HepG2 (cell line): ENCODE measurements around the gene FGF18. TPM values are rescaled to one million over a fixed set of nuclear protein-coding genes. Genes with fewer than 3 reads are reported as not detected.
A peak's percentile ranks its signal among the peaks of the same experiment; 100 is the strongest.

Source experiments
- CC2D1A ChIP-seq: sonication (generic); formaldehyde crosslinking; IDR thresholded peaks from 2 replicates; pipeline ENCODE4 v1.8.1; 2023; ENCODE audit warnings: mild to moderate bottlenecking, missing genetic modification reagents
- CREB1 ChIP-seq, 2 experiments: fragments of 450-650 bp in 1 of 2; IDR thresholded peaks; 2 replicates each; pipeline ENCODE4 v1.6.1; 2016 to 2017; ENCODE audit warnings: control low read depth in 1 of 2, mild to moderate bottlenecking in 1 of 2, missing compliant biosample characterization in 1 of 2, missing genetic modification characterization in 1 of 2
- ELF1 ChIP-seq: sonication (generic); formaldehyde crosslinking; IDR thresholded peaks from 2 replicates; pipeline ENCODE4 v1.4.0; 2020; ENCODE audit warnings: missing genetic modification reagents
- GPN1 ChIP-seq: sonication (generic); formaldehyde crosslinking; IDR thresholded peaks from 2 replicates; pipeline ENCODE4 v1.5.1; 2020; ENCODE audit warnings: missing genetic modification reagents, borderline replicate concordance
- HOXA3 ChIP-seq: sonication (generic); formaldehyde crosslinking; IDR thresholded peaks from 2 replicates; pipeline ENCODE4 v1.5.0; 2020; ENCODE audit warnings: missing genetic modification reagents
- KAT8 ChIP-seq: IDR thresholded peaks from 2 replicates; pipeline ENCODE4 v1.6.1; 2016; ENCODE audit warnings: missing genetic modification reagents, missing compliant biosample characterization
- PAWR ChIP-seq: sonication (generic); formaldehyde crosslinking; IDR thresholded peaks from 2 replicates; pipeline ENCODE4 v1.4.0; 2020; ENCODE audit warnings: missing genetic modification reagents, mild to moderate bottlenecking, borderline replicate concordance
- PPARG ChIP-seq: conservative IDR thresholded peaks from 2 replicates; pipeline ENCODE4 v1.6.1; 2016; ENCODE audit warnings: missing biosample characterization, missing genetic modification reagents
- ZFP62 ChIP-seq: sonication (generic); formaldehyde crosslinking; IDR thresholded peaks from 2 replicates; pipeline ENCODE4 v1.4.0; 2020; ENCODE audit warnings: missing genetic modification reagents
- ZNF234 ChIP-seq: sonication (generic); formaldehyde crosslinking; conservative IDR thresholded peaks from 2 replicates; pipeline ENCODE4 v1.5.1; 2020; ENCODE audit warnings: mild to moderate bottlenecking, missing genetic modification reagents
- ZNF773 ChIP-seq: sonication (generic); formaldehyde crosslinking; IDR thresholded peaks from 2 replicates; pipeline ENCODE4 v1.4.0; 2020; ENCODE audit warnings: missing genetic modification reagents, borderline replicate concordance
- ZNF891 ChIP-seq: sonication (generic); formaldehyde crosslinking; IDR thresholded peaks from 2 replicates; pipeline ENCODE4 v1.5.0; 2020; ENCODE audit warnings: mild to moderate bottlenecking, missing genetic modification reagents
- polyA plus RNA-seq, 8 experiments: library from polyadenylated mRNA; depleted of rRNA in 3 of 8; stranded (reverse) in 7 of 8; unstranded in 1 of 8; fragments of >200 nt; fragmentation: Illumina TruSeq in 4 of 8; extraction: Trizol in 4 of 8; gene quantifications; 2 replicates each; pipeline versions ENCODE4 v1.2.1 to v1.2.3, GENCODE V29; 2011 to 2016; ENCODE audit warnings: low read depth in 4 of 8, missing spikeins in 1 of 8, mixed read lengths in 1 of 8; ENCODE audit not compliant: insufficient read depth in 1 of 8
- total RNA-seq, 5 experiments: library from RNA; depleted of rRNA; stranded (reverse); fragments of >200 nt; fragmentation: Illumina TruSeq; extraction: Trizol; gene quantifications; 2 replicates each; pipeline ENCODE4 v1.2.3, GENCODE V29; 2016; ENCODE audit warnings: low read depth in 1 of 5
- TF ChIP-seq, protein P1 (sequence below): sonication (generic); formaldehyde crosslinking; IDR thresholded peaks from 2 replicates; pipeline ENCODE4 v1.4.0; 2020; ENCODE audit warnings: missing genetic modification reagents
- TF ChIP-seq, protein P2 (sequence below): conservative IDR thresholded peaks from 2 replicates; pipeline ENCODE4 v1.6.1; 2018; ENCODE audit warnings: missing genetic modification reagents
- TF ChIP-seq, protein P3 (sequence below): sonication (generic); formaldehyde crosslinking; IDR thresholded peaks from 2 replicates; pipeline ENCODE4 v1.8.0; 2022; ENCODE audit warnings: mild to moderate bottlenecking, missing genetic modification reagents; ENCODE audit not compliant: insufficient replicate concordance
- TF ChIP-seq, protein P4 (sequence below): sonication (generic); formaldehyde crosslinking; IDR thresholded peaks from 2 replicates; pipeline ENCODE4 v1.5.1; 2020; ENCODE audit warnings: missing genetic modification reagents, mild to moderate bottlenecking, borderline replicate concordance
- TF ChIP-seq, protein P5 (sequence below): sonication (generic); formaldehyde crosslinking; IDR thresholded peaks from 2 replicates; pipeline ENCODE4 v1.4.0; 2020; ENCODE audit warnings: missing genetic modification reagents
- TF ChIP-seq, protein P6 (sequence below): sonication (generic); formaldehyde crosslinking; IDR thresholded peaks from 2 replicates; pipeline ENCODE4 v1.5.1; 2020; ENCODE audit warnings: missing genetic modification reagents, mild to moderate bottlenecking, borderline replicate concordance

Gene FGF18
- total and polyA plus RNA-seq, 2 of the 13 experiments (the other 11 are each of a cell fraction or from before 2014, with no cell fraction given) = not detected

DNA sequence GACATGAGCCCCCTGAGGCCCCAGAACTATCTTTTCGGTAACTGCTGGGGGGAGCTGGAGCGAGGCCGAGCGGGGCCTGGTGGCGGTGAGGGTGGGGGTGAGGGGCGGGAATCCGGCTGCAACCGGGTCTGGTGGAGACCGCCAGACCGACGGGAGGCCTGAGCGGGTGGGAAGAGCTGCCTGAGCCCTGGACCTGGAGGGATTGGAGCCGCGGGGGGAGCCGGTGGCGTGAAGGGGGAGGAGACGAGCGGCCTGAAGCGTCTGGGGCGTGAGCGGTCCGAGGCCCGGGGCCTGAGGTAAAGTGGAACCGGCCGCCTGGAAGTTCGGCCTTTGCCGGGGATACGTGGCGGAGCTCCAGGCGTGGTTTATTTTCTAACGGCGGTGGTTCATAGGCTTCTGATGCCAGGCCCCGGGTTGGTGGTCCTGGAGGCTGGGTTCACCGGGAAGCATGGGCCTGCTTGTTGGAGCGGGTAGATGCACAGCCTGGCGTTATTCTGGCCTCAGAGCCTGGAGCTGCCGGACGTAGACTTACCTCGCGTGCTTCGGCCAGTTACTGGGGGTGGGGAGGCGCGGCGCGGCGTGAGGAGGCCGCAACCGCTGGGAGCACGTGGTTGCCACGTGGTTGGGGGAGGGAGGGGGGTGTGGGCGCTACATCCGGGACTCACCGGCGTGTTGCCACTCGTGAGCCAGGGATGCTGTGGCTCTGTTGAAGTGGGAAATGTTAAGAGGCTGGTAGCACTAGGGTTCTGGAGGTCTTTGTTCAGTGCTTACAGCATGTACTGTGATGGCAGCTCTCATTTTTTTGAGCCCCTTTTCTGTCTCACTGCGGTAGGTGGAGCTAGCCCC lies 31.3 kb upstream of the FGF18 start (continued):
- TF ChIP-seq ZNF234 (CRISPR knock-in tag) (peak; percentile 94), HOXA3 (CRISPR knock-in tag) (peak; percentile 68), CC2D1A (CRISPR knock-in tag) (no peak), PPARG (CRISPR knock-in tag) (no peak), GPN1 (no peak), PAWR (CRISPR knock-in tag) (0 out of 2 replicates have a peak, but pooled peaks have one; percentile 33), ZNF891 (peak; percentile 64; the same call in 1 of the 2 replicates), ELF1 (0 out of 2 replicates have a peak, but pooled peaks have one; percentile 16), ZNF773 (CRISPR knock-in tag) (0 out of 2 replicates have a peak, but pooled peaks have one; percentile 43), KAT8 (CRISPR knock-in tag) (peak; percentile 35; the same call in 1 of the 2 replicates), ZFP62 (no peak), CREB1 (IDR thresholded peaks at IDR 0.05) (no peak), CREB1 (CRISPR knock-in tag; IDR thresholded peaks at IDR 0.05) (no peak)
- TF ChIP-seq, protein P1, sequence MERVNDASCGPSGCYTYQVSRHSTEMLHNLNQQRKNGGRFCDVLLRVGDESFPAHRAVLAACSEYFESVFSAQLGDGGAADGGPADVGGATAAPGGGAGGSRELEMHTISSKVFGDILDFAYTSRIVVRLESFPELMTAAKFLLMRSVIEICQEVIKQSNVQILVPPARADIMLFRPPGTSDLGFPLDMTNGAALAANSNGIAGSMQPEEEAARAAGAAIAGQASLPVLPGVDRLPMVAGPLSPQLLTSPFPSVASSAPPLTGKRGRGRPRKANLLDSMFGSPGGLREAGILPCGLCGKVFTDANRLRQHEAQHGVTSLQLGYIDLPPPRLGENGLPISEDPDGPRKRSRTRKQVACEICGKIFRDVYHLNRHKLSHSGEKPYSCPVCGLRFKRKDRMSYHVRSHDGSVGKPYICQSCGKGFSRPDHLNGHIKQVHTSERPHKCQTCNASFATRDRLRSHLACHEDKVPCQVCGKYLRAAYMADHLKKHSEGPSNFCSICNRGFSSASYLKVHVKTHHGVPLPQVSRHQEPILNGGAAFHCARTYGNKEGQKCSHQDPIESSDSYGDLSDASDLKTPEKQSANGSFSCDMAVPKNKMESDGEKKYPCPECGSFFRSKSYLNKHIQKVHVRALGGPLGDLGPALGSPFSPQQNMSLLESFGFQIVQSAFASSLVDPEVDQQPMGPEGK = peak; percentile 76
- TF ChIP-seq, protein P2, sequence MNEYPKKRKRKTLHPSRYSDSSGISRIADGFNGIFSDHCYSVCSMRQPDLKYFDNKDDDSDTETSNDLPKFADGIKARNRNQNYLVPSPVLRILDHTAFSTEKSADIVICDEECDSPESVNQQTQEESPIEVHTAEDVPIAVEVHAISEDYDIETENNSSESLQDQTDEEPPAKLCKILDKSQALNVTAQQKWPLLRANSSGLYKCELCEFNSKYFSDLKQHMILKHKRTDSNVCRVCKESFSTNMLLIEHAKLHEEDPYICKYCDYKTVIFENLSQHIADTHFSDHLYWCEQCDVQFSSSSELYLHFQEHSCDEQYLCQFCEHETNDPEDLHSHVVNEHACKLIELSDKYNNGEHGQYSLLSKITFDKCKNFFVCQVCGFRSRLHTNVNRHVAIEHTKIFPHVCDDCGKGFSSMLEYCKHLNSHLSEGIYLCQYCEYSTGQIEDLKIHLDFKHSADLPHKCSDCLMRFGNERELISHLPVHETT = peak; percentile 66; the same call in 1 of the 2 replicates
- TF ChIP-seq, protein P3, sequence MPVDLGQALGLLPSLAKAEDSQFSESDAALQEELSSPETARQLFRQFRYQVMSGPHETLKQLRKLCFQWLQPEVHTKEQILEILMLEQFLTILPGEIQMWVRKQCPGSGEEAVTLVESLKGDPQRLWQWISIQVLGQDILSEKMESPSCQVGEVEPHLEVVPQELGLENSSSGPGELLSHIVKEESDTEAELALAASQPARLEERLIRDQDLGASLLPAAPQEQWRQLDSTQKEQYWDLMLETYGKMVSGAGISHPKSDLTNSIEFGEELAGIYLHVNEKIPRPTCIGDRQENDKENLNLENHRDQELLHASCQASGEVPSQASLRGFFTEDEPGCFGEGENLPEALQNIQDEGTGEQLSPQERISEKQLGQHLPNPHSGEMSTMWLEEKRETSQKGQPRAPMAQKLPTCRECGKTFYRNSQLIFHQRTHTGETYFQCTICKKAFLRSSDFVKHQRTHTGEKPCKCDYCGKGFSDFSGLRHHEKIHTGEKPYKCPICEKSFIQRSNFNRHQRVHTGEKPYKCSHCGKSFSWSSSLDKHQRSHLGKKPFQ (CRISPR knock-in tag) = peak; percentile 9
- TF ChIP-seq, protein P4, sequence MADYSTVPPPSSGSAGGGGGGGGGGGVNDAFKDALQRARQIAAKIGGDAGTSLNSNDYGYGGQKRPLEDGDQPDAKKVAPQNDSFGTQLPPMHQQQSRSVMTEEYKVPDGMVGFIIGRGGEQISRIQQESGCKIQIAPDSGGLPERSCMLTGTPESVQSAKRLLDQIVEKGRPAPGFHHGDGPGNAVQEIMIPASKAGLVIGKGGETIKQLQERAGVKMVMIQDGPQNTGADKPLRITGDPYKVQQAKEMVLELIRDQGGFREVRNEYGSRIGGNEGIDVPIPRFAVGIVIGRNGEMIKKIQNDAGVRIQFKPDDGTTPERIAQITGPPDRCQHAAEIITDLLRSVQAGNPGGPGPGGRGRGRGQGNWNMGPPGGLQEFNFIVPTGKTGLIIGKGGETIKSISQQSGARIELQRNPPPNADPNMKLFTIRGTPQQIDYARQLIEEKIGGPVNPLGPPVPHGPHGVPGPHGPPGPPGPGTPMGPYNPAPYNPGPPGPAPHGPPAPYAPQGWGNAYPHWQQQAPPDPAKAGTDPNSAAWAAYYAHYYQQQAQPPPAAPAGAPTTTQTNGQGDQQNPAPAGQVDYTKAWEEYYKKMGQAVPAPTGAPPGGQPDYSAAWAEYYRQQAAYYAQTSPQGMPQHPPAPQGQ (CRISPR knock-in tag) = no peak
- TF ChIP-seq, protein P5, sequence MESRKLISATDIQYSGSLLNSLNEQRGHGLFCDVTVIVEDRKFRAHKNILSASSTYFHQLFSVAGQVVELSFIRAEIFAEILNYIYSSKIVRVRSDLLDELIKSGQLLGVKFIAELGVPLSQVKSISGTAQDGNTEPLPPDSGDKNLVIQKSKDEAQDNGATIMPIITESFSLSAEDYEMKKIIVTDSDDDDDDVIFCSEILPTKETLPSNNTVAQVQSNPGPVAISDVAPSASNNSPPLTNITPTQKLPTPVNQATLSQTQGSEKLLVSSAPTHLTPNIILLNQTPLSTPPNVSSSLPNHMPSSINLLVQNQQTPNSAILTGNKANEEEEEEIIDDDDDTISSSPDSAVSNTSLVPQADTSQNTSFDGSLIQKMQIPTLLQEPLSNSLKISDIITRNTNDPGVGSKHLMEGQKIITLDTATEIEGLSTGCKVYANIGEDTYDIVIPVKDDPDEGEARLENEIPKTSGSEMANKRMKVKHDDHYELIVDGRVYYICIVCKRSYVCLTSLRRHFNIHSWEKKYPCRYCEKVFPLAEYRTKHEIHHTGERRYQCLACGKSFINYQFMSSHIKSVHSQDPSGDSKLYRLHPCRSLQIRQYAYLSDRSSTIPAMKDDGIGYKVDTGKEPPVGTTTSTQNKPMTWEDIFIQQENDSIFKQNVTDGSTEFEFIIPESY (CRISPR knock-in tag) = no peak
- TF ChIP-seq, protein P6, sequence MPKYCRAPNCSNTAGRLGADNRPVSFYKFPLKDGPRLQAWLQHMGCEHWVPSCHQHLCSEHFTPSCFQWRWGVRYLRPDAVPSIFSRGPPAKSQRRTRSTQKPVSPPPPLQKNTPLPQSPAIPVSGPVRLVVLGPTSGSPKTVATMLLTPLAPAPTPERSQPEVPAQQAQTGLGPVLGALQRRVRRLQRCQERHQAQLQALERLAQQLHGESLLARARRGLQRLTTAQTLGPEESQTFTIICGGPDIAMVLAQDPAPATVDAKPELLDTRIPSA (CRISPR knock-in tag) = peak; percentile 96
